ENCODE measurements around the gene GRHL3.
A peak's percentile ranks its signal among the peaks of the same experiment; 100 is the strongest.
"Not testable (repeated sequence)": the region's sequence is repeated elsewhere in the genome, so short reads cannot be mapped to it uniquely, and the experiment has no call there.

The GRHL3 gene

GRCh38 chr1:24285231-24285630 is 33.9 kb upstream of the GRHL3 start:
- H3K4me1 ChIP-seq: peaks cover 3% of the 10 kb centered on the region; the same call in 1 of the 2 replicates
- H3K27me3 ChIP-seq (ENCODE audit: low read depth): 0 out of 2 replicates have a peak, but pooled peaks cover 2% of the 10 kb centered on the region
- H3K36me3 ChIP-seq (replicated peaks): no peaks in the 10 kb centered on the region
- in situ Hi-C loops (cut with MboI; ENCODE audit: low sequenced_read_pairs): no loop called here
- no peaks in the 10 kb centered on the region for H3K9me3 ChIP-seq
- H3K4me3 ChIP-seq: no peak overlapping the region
- no peak for DNase-seq (ENCODE audit: low spot score in 2 of 2)

DNA sequence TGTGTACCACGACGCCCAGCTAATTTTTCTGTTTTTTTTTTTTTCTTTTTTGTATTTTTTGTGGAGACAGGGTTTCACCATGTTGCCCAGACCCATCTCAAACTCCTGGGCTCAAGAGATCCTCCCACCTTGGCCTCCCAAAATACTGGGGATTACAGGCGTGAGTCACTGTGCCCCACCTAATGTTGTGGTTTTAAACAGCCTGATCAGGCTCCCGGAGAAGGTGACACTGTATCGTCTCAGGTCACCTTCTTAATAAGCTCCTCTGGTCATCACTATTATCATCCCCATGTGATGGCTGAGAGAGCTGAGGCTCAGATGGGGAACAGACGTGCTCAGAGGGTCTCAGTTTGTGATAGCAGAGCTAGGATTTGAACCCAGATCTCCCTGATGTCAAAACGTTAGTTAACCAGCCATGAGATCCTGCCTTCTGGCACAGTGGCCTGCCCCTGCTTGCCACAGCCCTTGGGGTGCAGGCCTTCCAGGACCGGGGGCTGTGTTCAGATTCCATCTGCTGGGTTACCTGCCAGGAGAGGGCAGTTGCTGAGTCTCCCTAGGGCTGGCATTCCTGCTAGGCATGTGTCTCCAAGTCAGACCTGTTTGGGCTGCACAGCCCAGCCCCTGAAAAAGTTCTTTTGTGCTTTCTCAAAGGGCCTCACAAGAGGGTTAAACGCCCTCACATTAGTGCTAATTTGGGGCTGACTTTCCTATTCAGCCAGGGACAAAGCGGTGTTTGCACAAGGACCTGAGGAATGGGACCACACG is 32.7 kb upstream of the GRHL3 start:
- Histone ChIP-seq H3K4me1 (peaks cover 3% of the 10 kb centered on the region; the same call in 1 of the 2 replicates), H3K27me3 (ENCODE audit: low read depth) (no peaks in the 10 kb centered on the region), H3K4me3 (no peak overlapping the region), H3K9me3 (no peaks in the 10 kb centered on the region), H3K36me3 (replicated peaks) (no peaks in the 10 kb centered on the region)
- in situ Hi-C loops (cut with MboI; ENCODE audit: low sequenced_read_pairs): no loop called here
- no peak for DNase-seq (ENCODE audit: low spot score in 2 of 2)

DNA sequence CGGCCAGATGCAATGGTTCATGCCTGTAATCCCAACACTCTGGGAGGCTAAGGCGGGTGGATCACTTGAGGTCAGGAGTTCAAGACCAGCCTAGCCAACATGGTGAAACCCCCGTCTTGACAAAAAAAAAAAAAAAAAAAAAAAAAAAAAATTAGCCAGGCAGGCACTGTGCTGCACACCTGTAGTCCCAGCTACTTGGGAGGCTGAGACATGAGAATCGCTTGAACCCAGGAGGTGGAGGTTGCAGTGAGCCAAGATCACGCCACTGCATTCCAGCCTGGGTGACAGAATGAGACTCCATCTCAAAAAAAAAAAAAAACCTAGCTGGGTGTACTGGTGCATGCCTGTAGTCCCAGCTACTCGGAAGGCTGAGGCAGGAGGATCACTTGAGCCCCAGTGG is 31.4 kb upstream of the GRHL3 start:
- H3K27me3 ChIP-seq (ENCODE audit: low read depth); H3K36me3 ChIP-seq (replicated peaks); DNase-seq (ENCODE audit: low spot score in 2 of 2); H3K4me3 ChIP-seq; H3K4me1 ChIP-seq; in situ Hi-C loops (cut with MboI; ENCODE audit: low sequenced_read_pairs); H3K9me3 ChIP-seq: not testable (repeated sequence)

DNA sequence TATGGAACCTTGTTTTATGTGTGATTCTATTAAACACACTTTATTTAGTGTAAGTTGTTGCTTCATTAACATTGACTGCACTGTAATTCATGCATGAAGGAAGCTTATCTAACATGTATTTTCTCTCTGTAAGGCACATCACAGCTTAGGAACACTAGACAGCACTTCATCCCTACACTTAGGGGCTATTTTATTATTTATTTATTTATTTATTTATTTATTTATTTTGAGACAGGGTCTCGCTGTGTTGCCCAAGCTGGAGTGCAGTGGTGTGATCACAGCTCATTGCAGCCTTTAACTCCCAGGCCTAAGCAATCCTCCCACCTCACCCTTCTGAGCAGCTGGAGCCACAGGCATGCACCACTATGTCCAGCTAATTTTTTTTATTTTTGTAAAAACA is 30.7 kb upstream of the GRHL3 start:
- Histone ChIP-seq H3K27me3 (ENCODE audit: low read depth) (no peaks in the 10 kb centered on the region), H3K4me1 (peaks cover 3% of the 10 kb centered on the region; the same call in 1 of the 2 replicates), H3K9me3 (no peaks in the 10 kb centered on the region), H3K4me3 (no peak overlapping the region), H3K36me3 (replicated peaks) (no peaks in the 10 kb centered on the region)
- in situ Hi-C loops (cut with MboI; ENCODE audit: low sequenced_read_pairs): no loop called here
- DNase-seq (ENCODE audit: low spot score in 2 of 2): no peak

DNA sequence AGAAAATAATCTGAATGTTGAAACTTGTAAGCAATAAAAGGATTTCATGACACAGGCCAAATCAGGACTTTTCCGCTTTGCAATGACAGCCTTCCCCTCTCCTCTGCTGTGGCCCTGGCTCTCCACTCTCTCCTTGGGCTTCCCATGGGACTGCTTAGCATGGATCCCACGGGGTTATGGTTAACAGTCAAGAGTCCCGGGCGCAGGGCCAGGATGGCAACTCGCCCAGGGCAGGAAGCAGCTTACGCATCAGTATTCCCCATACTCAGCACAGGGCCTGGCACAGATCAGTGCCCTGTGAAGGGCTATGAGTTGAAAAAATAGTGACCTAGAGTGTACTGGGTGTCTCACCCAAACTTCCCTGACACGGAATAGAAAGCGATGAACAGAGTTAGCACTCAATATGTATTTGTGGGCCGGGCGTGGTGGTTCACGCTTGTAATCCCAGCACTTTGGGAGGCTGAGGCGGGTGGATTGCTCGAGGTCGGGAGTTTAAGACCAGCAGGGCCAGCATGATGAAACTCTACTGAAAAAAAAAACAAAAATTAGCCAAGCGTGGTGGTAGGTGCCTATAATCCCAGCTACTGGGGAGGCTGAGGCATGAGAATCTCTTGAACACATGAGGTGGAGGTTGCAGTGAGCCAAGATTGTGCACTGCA is 29.1 kb upstream of the GRHL3 start:
- Histone ChIP-seq H3K27me3 (ENCODE audit: low read depth) (no peaks in the 10 kb centered on the region), H3K36me3 (replicated peaks) (no peaks in the 10 kb centered on the region), H3K9me3 (no peaks in the 10 kb centered on the region), H3K4me1 (peaks cover 11% of the 10 kb centered on the region), H3K4me3 (no peak overlapping the region)
- in situ Hi-C loops (cut with MboI; ENCODE audit: low sequenced_read_pairs): no loop called here
- peak in 1 of 2 experiments; percentile 57 for DNase-seq (ENCODE audit: low spot score in 2 of 2)

DNA sequence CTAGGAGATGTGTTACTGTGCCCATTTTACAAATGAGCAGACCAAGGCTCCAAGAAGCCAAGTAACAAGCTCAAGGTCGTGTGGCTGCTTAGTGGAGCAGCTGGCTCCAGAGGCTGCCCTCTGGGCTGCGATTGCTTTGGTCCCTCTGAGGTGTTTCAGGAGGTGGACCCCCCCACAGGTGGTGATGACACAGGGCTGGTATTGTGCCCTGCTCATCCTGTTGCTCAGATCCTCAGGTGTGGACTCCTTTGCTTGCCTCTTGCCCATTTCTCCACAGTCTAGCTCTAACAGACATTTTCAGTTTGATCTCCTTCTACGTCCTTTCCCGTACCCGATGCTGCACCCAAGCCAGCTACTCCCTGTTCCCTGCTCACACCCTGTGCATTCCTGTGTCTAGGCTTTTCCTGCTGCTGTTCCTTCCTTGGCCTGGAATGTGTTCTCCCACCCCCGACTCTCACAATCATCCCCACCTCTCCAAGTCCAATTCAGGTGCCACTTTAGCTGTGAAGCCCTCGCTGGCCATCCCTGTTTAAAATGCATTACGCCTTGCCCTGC is 28.1 kb upstream of the GRHL3 start:
- DNase-seq (ENCODE audit: low spot score in 2 of 2): no peak

DNA sequence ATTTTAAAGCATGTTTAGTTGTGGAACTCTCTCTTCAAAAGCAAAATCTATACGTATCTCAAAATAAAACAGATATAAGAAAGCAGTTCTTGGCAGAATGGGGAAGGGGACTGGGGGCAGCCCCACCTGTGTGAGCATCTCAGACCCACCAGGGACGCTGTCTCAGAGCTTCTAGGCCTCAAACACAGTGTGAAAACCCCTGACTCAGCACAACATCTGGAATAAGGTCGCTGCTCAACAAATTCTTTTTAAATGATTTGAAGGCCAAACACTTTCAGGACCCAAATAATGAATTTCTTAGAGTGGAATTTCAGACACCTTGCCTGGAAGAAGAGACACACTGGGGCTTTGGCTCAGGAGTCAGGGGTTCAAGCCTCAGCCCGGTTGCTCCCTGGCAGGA is 27.1 kb upstream of the GRHL3 start:
- Histone ChIP-seq H3K36me3 (replicated peaks) (no peaks in the 10 kb centered on the region), H3K4me3 (no peak overlapping the region), H3K4me1 (peaks cover 13% of the 10 kb centered on the region), H3K9me3 (no peaks in the 10 kb centered on the region), H3K27me3 (ENCODE audit: low read depth) (no peaks in the 10 kb centered on the region)
- in situ Hi-C loops (cut with MboI; ENCODE audit: low sequenced_read_pairs): no loop called here
- DNase-seq (ENCODE audit: low spot score in 2 of 2): no peak

More for the DNA sequence above, 28.1 kb upstream of the GRHL3 start:
- H3K4me3 ChIP-seq: no peak overlapping the region
- H3K36me3 ChIP-seq (replicated peaks): no peaks in the 10 kb centered on the region
- H3K9me3 ChIP-seq: no peaks in the 10 kb centered on the region
- peaks cover 16% of the 10 kb centered on the region for H3K4me1 ChIP-seq
- in situ Hi-C loops (cut with MboI; ENCODE audit: low sequenced_read_pairs): no loop called here
- H3K27me3 ChIP-seq (ENCODE audit: low read depth): no peaks in the 10 kb centered on the region

GRCh38 chr1:24292887-24293286 is 26.3 kb upstream of the GRHL3 start:
- Histone ChIP-seq H3K4me1 (peaks cover 13% of the 10 kb centered on the region), H3K9me3 (no peaks in the 10 kb centered on the region), H3K27me3 (ENCODE audit: low read depth) (no peaks in the 10 kb centered on the region), H3K4me3 (no peak overlapping the region), H3K36me3 (replicated peaks) (no peaks in the 10 kb centered on the region)
- in situ Hi-C loops (cut with MboI; ENCODE audit: low sequenced_read_pairs): no loop called here
- DNase-seq (ENCODE audit: low spot score in 2 of 2): no peak

DNA sequence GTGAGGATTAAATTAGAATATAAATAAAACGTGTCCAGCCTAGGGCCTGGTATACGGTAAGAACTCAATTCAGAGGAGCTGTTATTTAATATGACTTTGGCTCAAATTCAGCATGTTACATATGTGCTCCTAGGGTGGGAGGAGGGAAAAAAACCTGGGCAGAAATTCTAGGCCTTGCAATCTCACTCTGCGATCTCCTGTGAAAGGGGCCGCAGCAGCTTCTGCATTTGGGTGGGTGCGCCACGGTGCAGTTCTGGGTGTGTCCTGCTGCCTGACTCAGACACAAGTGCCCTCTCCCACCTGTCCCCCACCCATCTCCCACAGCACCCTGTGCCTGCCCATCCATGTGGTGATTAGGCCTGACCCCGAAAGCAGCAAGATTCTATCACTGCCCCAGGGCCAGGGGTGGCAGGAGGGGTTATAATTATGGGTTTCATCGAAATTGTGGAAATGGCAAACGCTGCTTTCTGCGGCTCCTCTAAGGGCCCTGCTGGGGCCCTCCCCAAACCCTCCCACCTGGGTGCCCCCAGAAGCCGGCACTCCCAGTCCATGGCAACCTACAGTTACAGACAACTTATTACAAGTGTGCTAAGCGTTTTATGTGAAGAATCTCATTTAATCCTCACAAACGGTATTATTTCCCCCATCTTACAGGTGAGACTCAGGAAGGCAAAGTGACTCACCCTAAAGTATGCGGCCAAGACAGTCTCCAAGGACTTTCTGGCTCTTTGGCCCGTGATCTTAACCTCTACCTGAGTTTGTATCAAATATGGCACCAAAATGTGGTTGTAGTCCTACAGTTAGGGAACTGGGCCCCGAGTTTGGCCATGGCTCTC is 25.5 kb upstream of the GRHL3 start:
- in situ Hi-C loops (cut with MboI; ENCODE audit: low sequenced_read_pairs): no loop called here
- no peak for DNase-seq (ENCODE audit: low spot score in 2 of 2)
- Histone ChIP-seq H3K4me3 (no peak overlapping the region), H3K27me3 (ENCODE audit: low read depth) (no peaks in the 10 kb centered on the region), H3K36me3 (replicated peaks) (no peaks in the 10 kb centered on the region), H3K4me1 (peaks cover 13% of the 10 kb centered on the region), H3K9me3 (no peaks in the 10 kb centered on the region)

DNA sequence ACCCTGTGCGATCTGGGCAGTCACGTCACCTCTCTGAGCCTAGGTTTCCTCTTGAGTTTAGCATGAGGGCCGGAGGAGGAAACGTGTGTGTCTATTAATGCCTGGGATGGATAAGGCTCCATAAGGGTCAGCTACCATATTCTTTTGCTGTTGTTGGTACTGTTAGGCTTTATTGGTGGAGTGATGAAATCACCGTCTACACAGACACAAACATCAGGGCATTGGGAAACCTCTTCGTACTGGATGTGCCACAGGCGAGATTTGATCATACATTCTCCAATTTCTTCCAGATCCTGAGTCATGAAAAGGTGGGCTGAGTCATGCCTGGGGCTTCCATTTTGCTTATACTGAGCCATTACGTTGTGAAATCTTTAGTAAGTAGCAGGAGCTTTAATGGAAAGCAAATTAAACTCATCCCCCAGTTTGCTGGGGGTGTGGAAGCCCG is 24.9 kb upstream of the GRHL3 start:
- peaks cover 13% of the 10 kb centered on the region for H3K4me1 ChIP-seq
- in situ Hi-C loops (cut with MboI; ENCODE audit: low sequenced_read_pairs): no loop called here
- H3K4me3 ChIP-seq: no peak overlapping the region
- no peak for DNase-seq (ENCODE audit: low spot score in 2 of 2)
- H3K36me3 ChIP-seq (replicated peaks): no peaks in the 10 kb centered on the region
- no peaks in the 10 kb centered on the region for H3K27me3 ChIP-seq (ENCODE audit: low read depth)
- no peaks in the 10 kb centered on the region for H3K9me3 ChIP-seq

- peaks cover 13% of the 10 kb centered on the region for H3K4me1 ChIP-seq
- no peaks in the 10 kb centered on the region for H3K36me3 ChIP-seq (replicated peaks)
- in situ Hi-C loops (cut with MboI; ENCODE audit: low sequenced_read_pairs): no loop called here
- H3K27me3 ChIP-seq (ENCODE audit: low read depth): no peaks in the 10 kb centered on the region
- no peak overlapping the region for H3K4me3 ChIP-seq
- H3K9me3 ChIP-seq: no peaks in the 10 kb centered on the region
- DNase-seq (ENCODE audit: low spot score in 2 of 2): peak; percentile 50 to 67
Measured at GRCh38 chr1:24294716-24295371, 24.3 kb upstream of the GRHL3 start.

GRCh38 chr1:24295535-24295934 is 23.6 kb upstream of the GRHL3 start:
- Histone ChIP-seq H3K36me3 (replicated peaks) (no peaks in the 10 kb centered on the region), H3K4me3 (no peak overlapping the region), H3K9me3 (no peaks in the 10 kb centered on the region), H3K4me1 (peaks cover 16% of the 10 kb centered on the region), H3K27me3 (ENCODE audit: low read depth) (no peaks in the 10 kb centered on the region)
- no peak for DNase-seq (ENCODE audit: low spot score in 2 of 2)
- in situ Hi-C loops (cut with MboI; ENCODE audit: low sequenced_read_pairs): no loop called here

DNA sequence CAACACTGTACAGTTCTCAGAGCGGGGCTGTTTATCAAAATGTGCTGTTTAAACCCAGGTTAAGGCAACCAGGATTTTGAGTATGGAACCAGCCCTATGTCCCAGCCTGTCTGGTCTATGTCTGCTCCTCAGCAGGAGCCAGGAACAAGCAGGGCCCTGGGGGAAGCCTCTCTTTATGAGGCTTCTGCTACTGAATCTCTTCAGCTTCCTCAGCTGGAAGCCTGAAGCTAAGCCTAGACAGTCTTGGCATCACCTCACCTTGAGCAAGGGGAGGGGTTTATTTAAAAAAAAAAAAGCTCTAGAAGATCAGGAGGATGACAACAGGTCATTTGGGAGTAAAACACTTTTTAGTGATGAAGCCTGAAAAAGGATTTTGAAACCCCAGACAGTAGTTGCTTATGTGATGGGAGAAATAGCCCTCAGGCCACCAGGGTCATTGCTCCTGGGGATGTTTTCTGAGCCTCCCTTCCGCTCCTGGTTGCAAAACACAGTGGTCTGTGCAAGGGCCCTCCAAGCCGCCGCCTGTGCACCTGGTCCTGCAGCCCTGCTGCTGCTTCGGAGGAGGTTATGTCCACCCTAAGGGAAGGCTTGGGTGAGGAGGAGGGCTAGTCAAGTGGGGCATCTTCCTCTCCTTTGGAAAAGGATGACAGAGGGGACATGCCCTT is 21.8 kb upstream of the GRHL3 start:
- Histone ChIP-seq H3K4me1 (peaks cover 16% of the 10 kb centered on the region), H3K9me3 (no peaks in the 10 kb centered on the region), H3K4me3 (no peak overlapping the region), H3K36me3 (replicated peaks) (no peaks in the 10 kb centered on the region), H3K27me3 (ENCODE audit: low read depth) (peaks cover 10% of the 10 kb centered on the region)
- DNase-seq (ENCODE audit: low spot score in 2 of 2): no peak
- in situ Hi-C loops (cut with MboI; ENCODE audit: low sequenced_read_pairs): no loop called here

Data from HAP-1 (cell line).